ENCODE measurements around the gene CYP27A1. TPM values are rescaled to one million over a fixed set of nuclear protein-coding genes. Genes with fewer than 3 reads are reported as not detected.

Gene CYP27A1
- total RNA-seq, 1 experiment from 2014 or later = 20.9 TPM

- peaks cover 15% of the 10 kb centered on the region for H3K4me1 ChIP-seq
- CTCF ChIA-PET = no interaction called here
- no peaks in the 10 kb centered on the region for H3K27me3 ChIP-seq (replicated peaks; ENCODE audit: control insufficient read depth, insufficient read depth, low read length)
- no peak for TF ChIP-seq CTCF (IDR thresholded peaks at IDR 0.05; ENCODE audit: insufficient read depth in 1 of 2, low read depth in 1 of 2, low read length in 1 of 2, severe bottlenecking in 1 of 2, unreplicated experiment in 1 of 2)
- POLR2A ChIA-PET = no interaction called here
- Mint-ChIP-seq H3K4me1 (ENCODE audit: low read depth, unreplicated experiment) (peaks cover 15% of the 10 kb centered on the region), H3K27me3 (ENCODE audit: insufficient read depth, unreplicated experiment) (no peaks in the 10 kb centered on the region), H3K27ac (ENCODE audit: unreplicated experiment) (no peak overlapping the region), H3K9me3 (ENCODE audit: unreplicated experiment) (no peaks in the 10 kb centered on the region), H3K4me3 (ENCODE audit: unreplicated experiment) (no peak overlapping the region), H3K36me3 (ENCODE audit: insufficient read depth, unreplicated experiment) (peaks cover 6% of the 10 kb centered on the region)
- no peak for DNase-seq
- H3K4me3 ChIP-seq (ENCODE audit: low read depth, low read length) = no peak overlapping the region
- H3K9me3 ChIP-seq = peaks cover 8% of the 10 kb centered on the region; the same call in 1 of the 2 replicates
- intact Hi-C loops (cut with micrococcal nuclease; ENCODE audit: unreplicated experiment) = no loop called here
- no peaks in the 10 kb centered on the region for H3K36me3 ChIP-seq (ENCODE audit: control insufficient read depth, insufficient read depth, low read length)
- BruUV-seq (replicated peaks) = no TSS peak
These were observed 20.5 kb downstream of the CYP27A1 start for GRCh38 chr2:218802386-218802994.

- peaks cover 6% of the 10 kb centered on the region for H3K36me3 Mint-ChIP-seq (ENCODE audit: insufficient read depth, unreplicated experiment)
- H3K27me3 Mint-ChIP-seq (ENCODE audit: insufficient read depth, unreplicated experiment) = no peaks in the 10 kb centered on the region
- peaks cover 3% of the 10 kb centered on the region for H3K4me1 Mint-ChIP-seq (ENCODE audit: low read depth, unreplicated experiment)
- H3K4me1 ChIP-seq = peaks cover 2% of the 10 kb centered on the region; the same call in 1 of the 2 replicates
- H3K27me3 ChIP-seq (replicated peaks; ENCODE audit: control insufficient read depth, insufficient read depth, low read length) = no peaks in the 10 kb centered on the region
- peaks cover 8% of the 10 kb centered on the region; the same call in 1 of the 2 replicates for H3K9me3 ChIP-seq
- intact Hi-C loops (cut with micrococcal nuclease; ENCODE audit: unreplicated experiment) = no loop called here
- no TSS peak for BruUV-seq (replicated peaks)
- H3K36me3 ChIP-seq (ENCODE audit: control insufficient read depth, insufficient read depth, low read length) = no peaks in the 10 kb centered on the region
- H3K27ac Mint-ChIP-seq (ENCODE audit: unreplicated experiment) = no peak overlapping the region
- no peaks in the 10 kb centered on the region for H3K9me3 Mint-ChIP-seq (ENCODE audit: unreplicated experiment)
- TF ChIP-seq CTCF (IDR thresholded peaks at IDR 0.05; ENCODE audit: insufficient read depth in 1 of 2, low read depth in 1 of 2, low read length in 1 of 2, severe bottlenecking in 1 of 2, unreplicated experiment in 1 of 2) = no peak
- CTCF ChIA-PET = no interaction called here
- POLR2A ChIA-PET = no interaction called here
- H3K4me3 ChIP-seq (ENCODE audit: low read depth, low read length) = no peak overlapping the region
- H3K4me3 Mint-ChIP-seq (ENCODE audit: unreplicated experiment) = no peak overlapping the region
- no peak for DNase-seq
These were observed 22.9 kb downstream of the CYP27A1 start for GRCh38 chr2:218804817-218805216.

GRCh38 chr2:218805627-218806026 lies 23.7 kb downstream of the CYP27A1 start:
- Mint-ChIP-seq H3K4me1 (ENCODE audit: low read depth, unreplicated experiment) (no peaks in the 10 kb centered on the region), H3K27me3 (ENCODE audit: insufficient read depth, unreplicated experiment) (no peaks in the 10 kb centered on the region), H3K9me3 (ENCODE audit: unreplicated experiment) (no peaks in the 10 kb centered on the region), H3K27ac (ENCODE audit: unreplicated experiment) (no peak overlapping the region), H3K4me3 (ENCODE audit: unreplicated experiment) (no peak overlapping the region), H3K36me3 (ENCODE audit: insufficient read depth, unreplicated experiment) (peaks cover 6% of the 10 kb centered on the region)
- Histone ChIP-seq H3K36me3 (ENCODE audit: control insufficient read depth, insufficient read depth, low read length) (no peaks in the 10 kb centered on the region), H3K27me3 (replicated peaks; ENCODE audit: control insufficient read depth, insufficient read depth, low read length) (no peaks in the 10 kb centered on the region), H3K9me3 (peaks cover 8% of the 10 kb centered on the region; the same call in 1 of the 2 replicates), H3K4me1 (no peaks in the 10 kb centered on the region), H3K4me3 (ENCODE audit: low read depth, low read length) (no peak overlapping the region)
- TF ChIP-seq CTCF (IDR thresholded peaks at IDR 0.05; ENCODE audit: insufficient read depth in 1 of 2, low read depth in 1 of 2, low read length in 1 of 2, severe bottlenecking in 1 of 2, unreplicated experiment in 1 of 2) = no peak
- no peak for DNase-seq
- CTCF ChIA-PET = no interaction called here
- no TSS peak for BruUV-seq (replicated peaks)
- intact Hi-C loops (cut with micrococcal nuclease; ENCODE audit: unreplicated experiment) = no loop called here
- POLR2A ChIA-PET = no interaction called here

Measured in Caco-2 (cell line).